Neural cell (in vitro differentiated cells): ENCODE measurements around the gene ZBTB11. TPM values are rescaled to one million over a fixed set of nuclear protein-coding genes. Genes with fewer than 3 reads are reported as not detected.

Experiments
- H2AFZ ChIP-seq: fragments of 200-600, 300-800 bp; sonication (generic), shearing (Covaris generic); 2 replicates; pipeline ENCODE4 v1.6.0; 2014; ENCODE audit warnings: low read depth, mild to moderate bottlenecking, antibody characterized with exemption, low read length, moderate library complexity
- H3F3A ChIP-seq: fragments of 200-600 bp; shearing (Covaris generic); 2 replicates; pipeline ENCODE4 v1.6.1; 2016; ENCODE audit warnings: mild to moderate bottlenecking, moderate library complexity, mixed read lengths, antibody characterized with exemption, low read length; ENCODE audit not compliant: insufficient read depth, poor library complexity, severe bottlenecking
- H3K27ac ChIP-seq: fragments of 200-600, 300-800 bp; sonication (generic), shearing (Covaris generic); 2 replicates; pipeline ENCODE4 v1.5.1; 2014; ENCODE audit warnings: mild to moderate bottlenecking, low read length, moderate library complexity
- H3K27me3 ChIP-seq: fragments of 300-800, 200-600 bp; sonication (generic), shearing (Covaris generic); 2 replicates; pipeline ENCODE4 v1.6.0; 2014; ENCODE audit warnings: mild to moderate bottlenecking, low read depth, low read length, moderate library complexity; ENCODE audit not compliant: insufficient read depth
- H3K36me3 ChIP-seq: fragments of 300-800, 200-600 bp; sonication (generic), shearing (Covaris generic); 2 replicates; pipeline ENCODE4 v1.5.1; 2014; ENCODE audit warnings: mild to moderate bottlenecking, antibody characterized with exemption, low read length, moderate library complexity; ENCODE audit not compliant: insufficient read depth
- H3K4me2 ChIP-seq: fragments of 300-800, 200-600 bp; sonication (generic), shearing (Covaris generic); 2 replicates; pipeline ENCODE4 v1.6.0; 2014; ENCODE audit warnings: mild to moderate bottlenecking, low read length
- H3K4me3 ChIP-seq: fragments of 300-800, 200-600 bp; sonication (generic), shearing (Covaris generic); 2 replicates; pipeline ENCODE4 v1.5.1; 2014; ENCODE audit warnings: mild to moderate bottlenecking, low read length, moderate library complexity
- H3K79me2 ChIP-seq: fragments of 200-600 bp; shearing (Covaris generic); replicated peaks from 2 replicates; pipeline ENCODE4 v1.6.0; 2014; ENCODE audit warnings: mild to moderate bottlenecking, low read length, moderate library complexity; ENCODE audit not compliant: insufficient read depth
- H3K9ac ChIP-seq: fragments of 300-800, 200-600 bp; sonication (generic), shearing (Covaris generic); 2 replicates; pipeline ENCODE4 v1.6.1; 2016; ENCODE audit warnings: mild to moderate bottlenecking, low read length, mixed read lengths
- H3K9me2 ChIP-seq: fragments of 200-600 bp; shearing (Covaris generic); 2 replicates; pipeline ENCODE4 v1.6.1; 2016; ENCODE audit warnings: mild to moderate bottlenecking, low read length, mixed read lengths; ENCODE audit not compliant: insufficient read depth
- H3K9me3 ChIP-seq: fragments of 200-600, 300-800 bp; sonication (generic), shearing (Covaris generic); 2 replicates; pipeline ENCODE4 v1.6.1; 2016; ENCODE audit warnings: mild to moderate bottlenecking, mixed run types, low read length, moderate library complexity, mixed read lengths
- H4K20me1 ChIP-seq: fragments of 200-600 bp; shearing (Covaris generic); 2 replicates; pipeline ENCODE4 v1.6.1; 2016; ENCODE audit warnings: mild to moderate bottlenecking, mixed run types; ENCODE audit not compliant: insufficient read depth
- EP300 ChIP-seq: fragments of 450-650 bp; conservative IDR thresholded peaks from 2 replicates; pipeline ENCODE4 v1.6.1; 2014; ENCODE audit warnings: antibody characterized with exemption, mild to moderate bottlenecking, moderate library complexity; ENCODE audit not compliant: poor library complexity, severe bottlenecking
- EZH2 ChIP-seq: fragments of 200-600, 300-800 bp; shearing (Covaris generic), sonication (generic); IDR thresholded peaks from 2 replicates; pipeline ENCODE4 v1.6.1; 2014; ENCODE audit warnings: antibody characterized with exemption, low read length, borderline replicate concordance, mild to moderate bottlenecking; ENCODE audit not compliant: insufficient read depth, poor library complexity, severe bottlenecking
- MXI1 ChIP-seq: fragments of 450-650 bp; conservative IDR thresholded peaks from 2 replicates; pipeline ENCODE4 v1.6.1; 2014; ENCODE audit warnings: antibody characterized with exemption, mild to moderate bottlenecking; ENCODE audit not compliant: poor library complexity, severe bottlenecking
- POLR2AphosphoS5 ChIP-seq: IDR thresholded peaks from 2 replicates; pipeline ENCODE4 v1.6.1; 2012
- RAD21 ChIP-seq: fragments of 450-650 bp; conservative IDR thresholded peaks from 2 replicates; pipeline ENCODE4 v1.6.1; 2014; ENCODE audit warnings: antibody characterized with exemption, mild to moderate bottlenecking, moderate library complexity
- SMC3 ChIP-seq: fragments of 450-650 bp; conservative IDR thresholded peaks from 2 replicates; pipeline ENCODE4 v1.6.1; 2014; ENCODE audit warnings: antibody characterized with exemption, mild to moderate bottlenecking, moderate library complexity; ENCODE audit not compliant: poor library complexity
- TAF1 ChIP-seq: IDR thresholded peaks from 2 replicates; pipeline ENCODE4 v1.6.1; 2012; ENCODE audit warnings: low read depth
- polyA plus RNA-seq: library from polyadenylated mRNA; depleted of rRNA; stranded (reverse); fragments of >200 nt; gene quantifications from 2 replicates; pipeline ENCODE4 v1.2.3, GENCODE V29; 2014
- TF ChIP-seq, protein P1 (sequence below): fragments of 450-650 bp; IDR thresholded peaks from 2 replicates; pipeline ENCODE4 v1.5.1; 2014; ENCODE audit warnings: antibody characterized with exemption, mild to moderate bottlenecking, moderate library complexity; ENCODE audit not compliant: poor library complexity, severe bottlenecking
- TF ChIP-seq, protein P2 (sequence below): IDR thresholded peaks from 2 replicates; pipeline ENCODE4 v1.6.1; 2012; ENCODE audit warnings: borderline replicate concordance

Gene ZBTB11
- polyA plus RNA-seq, 1 donor from 2014 or later = 23.5 TPM

DNA sequence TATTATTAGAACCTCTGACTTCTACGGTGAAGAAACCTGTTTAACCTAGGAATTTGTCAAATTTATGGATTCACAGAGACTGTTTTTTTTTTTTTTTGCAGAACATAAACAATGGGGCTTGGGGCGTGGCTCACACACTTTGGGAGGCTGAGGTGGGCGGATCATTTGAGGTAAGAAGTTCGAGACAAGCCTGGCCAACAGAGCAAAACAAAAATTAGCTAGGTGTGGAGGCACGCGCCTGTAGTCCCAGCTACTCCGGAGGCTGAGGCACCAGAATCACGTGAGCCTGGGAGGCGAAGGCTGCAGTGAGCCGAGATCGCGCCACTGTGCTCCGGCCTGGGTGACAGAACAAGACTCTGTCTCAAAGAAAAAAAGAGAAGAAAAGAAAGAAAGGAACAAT, 3.0 kb downstream of the ZBTB11 start:
- no peaks in the 10 kb centered on the region for H3K36me3 ChIP-seq
- H3K4me3 ChIP-seq = no peak overlapping the region
- no peak overlapping the region for H3K4me2 ChIP-seq
- H3K27me3 ChIP-seq = no peaks in the 10 kb centered on the region
- H3F3A ChIP-seq = peaks cover 4% of the 10 kb centered on the region
- H3K27ac ChIP-seq = no peak overlapping the region
- H3K79me2 ChIP-seq = peaks cover 31% of the 10 kb centered on the region
- H3K9me3 ChIP-seq = no peaks in the 10 kb centered on the region
- no peak overlapping the region for H2AFZ ChIP-seq
- TF ChIP-seq, protein P1, sequence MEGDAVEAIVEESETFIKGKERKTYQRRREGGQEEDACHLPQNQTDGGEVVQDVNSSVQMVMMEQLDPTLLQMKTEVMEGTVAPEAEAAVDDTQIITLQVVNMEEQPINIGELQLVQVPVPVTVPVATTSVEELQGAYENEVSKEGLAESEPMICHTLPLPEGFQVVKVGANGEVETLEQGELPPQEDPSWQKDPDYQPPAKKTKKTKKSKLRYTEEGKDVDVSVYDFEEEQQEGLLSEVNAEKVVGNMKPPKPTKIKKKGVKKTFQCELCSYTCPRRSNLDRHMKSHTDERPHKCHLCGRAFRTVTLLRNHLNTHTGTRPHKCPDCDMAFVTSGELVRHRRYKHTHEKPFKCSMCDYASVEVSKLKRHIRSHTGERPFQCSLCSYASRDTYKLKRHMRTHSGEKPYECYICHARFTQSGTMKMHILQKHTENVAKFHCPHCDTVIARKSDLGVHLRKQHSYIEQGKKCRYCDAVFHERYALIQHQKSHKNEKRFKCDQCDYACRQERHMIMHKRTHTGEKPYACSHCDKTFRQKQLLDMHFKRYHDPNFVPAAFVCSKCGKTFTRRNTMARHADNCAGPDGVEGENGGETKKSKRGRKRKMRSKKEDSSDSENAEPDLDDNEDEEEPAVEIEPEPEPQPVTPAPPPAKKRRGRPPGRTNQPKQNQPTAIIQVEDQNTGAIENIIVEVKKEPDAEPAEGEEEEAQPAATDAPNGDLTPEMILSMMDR = no peak
- no peak for TF ChIP-seq MXI1
- no peak overlapping the region for H3K9ac ChIP-seq
- H3K9me2 ChIP-seq = no peaks in the 10 kb centered on the region
- no peaks in the 10 kb centered on the region for H4K20me1 ChIP-seq

DNA sequence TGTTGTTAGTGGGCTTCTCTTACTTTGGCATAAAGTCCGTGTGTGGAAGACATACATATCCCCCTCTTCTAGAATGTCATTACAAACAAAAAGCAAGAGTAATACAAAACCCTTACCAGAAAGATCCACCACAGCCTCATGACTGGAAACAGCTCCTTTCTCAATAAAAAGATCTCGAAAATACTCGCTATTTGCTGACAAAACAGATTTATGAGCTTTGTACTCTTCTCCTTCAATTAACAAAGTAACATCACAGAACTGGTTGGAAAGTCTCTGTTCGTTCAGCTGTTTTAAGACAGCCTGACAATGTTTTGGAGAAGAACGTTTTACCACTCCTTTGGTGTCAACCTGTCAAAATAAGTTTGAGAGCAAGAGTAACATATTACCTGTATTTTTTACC, 5.9 kb downstream of the ZBTB11 start:
- Histone ChIP-seq H4K20me1 (no peaks in the 10 kb centered on the region), H3K27me3 (no peaks in the 10 kb centered on the region), H3K4me2 (no peak overlapping the region), H3K4me3 (no peak overlapping the region), H3K9me2 (no peaks in the 10 kb centered on the region), H3K9me3 (no peaks in the 10 kb centered on the region), H3F3A (no peaks in the 10 kb centered on the region), H3K27ac (no peak overlapping the region), H2AFZ (no peak overlapping the region), H3K79me2 (peaks cover 31% of the 10 kb centered on the region), H3K9ac (no peak overlapping the region), H3K36me3 (no peaks in the 10 kb centered on the region)
- no peak for TF ChIP-seq MXI1
- no peak for TF ChIP-seq SMC3
- no peak for TF ChIP-seq POLR2AphosphoS5
- TF ChIP-seq, protein P2, sequence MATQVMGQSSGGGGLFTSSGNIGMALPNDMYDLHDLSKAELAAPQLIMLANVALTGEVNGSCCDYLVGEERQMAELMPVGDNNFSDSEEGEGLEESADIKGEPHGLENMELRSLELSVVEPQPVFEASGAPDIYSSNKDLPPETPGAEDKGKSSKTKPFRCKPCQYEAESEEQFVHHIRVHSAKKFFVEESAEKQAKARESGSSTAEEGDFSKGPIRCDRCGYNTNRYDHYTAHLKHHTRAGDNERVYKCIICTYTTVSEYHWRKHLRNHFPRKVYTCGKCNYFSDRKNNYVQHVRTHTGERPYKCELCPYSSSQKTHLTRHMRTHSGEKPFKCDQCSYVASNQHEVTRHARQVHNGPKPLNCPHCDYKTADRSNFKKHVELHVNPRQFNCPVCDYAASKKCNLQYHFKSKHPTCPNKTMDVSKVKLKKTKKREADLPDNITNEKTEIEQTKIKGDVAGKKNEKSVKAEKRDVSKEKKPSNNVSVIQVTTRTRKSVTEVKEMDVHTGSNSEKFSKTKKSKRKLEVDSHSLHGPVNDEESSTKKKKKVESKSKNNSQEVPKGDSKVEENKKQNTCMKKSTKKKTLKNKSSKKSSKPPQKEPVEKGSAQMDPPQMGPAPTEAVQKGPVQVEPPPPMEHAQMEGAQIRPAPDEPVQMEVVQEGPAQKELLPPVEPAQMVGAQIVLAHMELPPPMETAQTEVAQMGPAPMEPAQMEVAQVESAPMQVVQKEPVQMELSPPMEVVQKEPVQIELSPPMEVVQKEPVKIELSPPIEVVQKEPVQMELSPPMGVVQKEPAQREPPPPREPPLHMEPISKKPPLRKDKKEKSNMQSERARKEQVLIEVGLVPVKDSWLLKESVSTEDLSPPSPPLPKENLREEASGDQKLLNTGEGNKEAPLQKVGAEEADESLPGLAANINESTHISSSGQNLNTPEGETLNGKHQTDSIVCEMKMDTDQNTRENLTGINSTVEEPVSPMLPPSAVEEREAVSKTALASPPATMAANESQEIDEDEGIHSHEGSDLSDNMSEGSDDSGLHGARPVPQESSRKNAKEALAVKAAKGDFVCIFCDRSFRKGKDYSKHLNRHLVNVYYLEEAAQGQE = no peak
- TF ChIP-seq EZH2 = no peak
- TF ChIP-seq, protein P1 = no peak
- no peak for TF ChIP-seq EP300
- no peak for TF ChIP-seq RAD21
- no peak for TF ChIP-seq TAF1
